ENCODE measurements around the gene USP5. TPM values are rescaled to one million over a fixed set of nuclear protein-coding genes. Genes with fewer than 3 reads are reported as not detected.

The USP5 gene
- polyA plus RNA-seq, 1 donor from 2014 or later, result 130 TPM

- H3K9me3 ChIP-seq (ENCODE audit: low read length), result no peaks in the 10 kb centered on the region
- TF ChIP-seq EZH2 (IDR thresholded peaks at IDR 0.05; ENCODE audit: borderline replicate concordance, insufficient read depth, low read length, poor library complexity, severe bottlenecking), result no peak
- TF ChIP-seq SMC3 (conservative IDR thresholded peaks at IDR 0.05; ENCODE audit: poor library complexity), result no peak
- no peak for TF ChIP-seq POLR2AphosphoS5 (IDR thresholded peaks at IDR 0.05)
- TF ChIP-seq REST (IDR thresholded peaks at IDR 0.05; ENCODE audit: borderline replicate concordance), result no peak
- no peak for TF ChIP-seq TAF1 (IDR thresholded peaks at IDR 0.05; ENCODE audit: low read depth)
- TF ChIP-seq EP300 (conservative IDR thresholded peaks at IDR 0.05; ENCODE audit: poor library complexity, severe bottlenecking), result no peak
- TF ChIP-seq MXI1 (conservative IDR thresholded peaks at IDR 0.05; ENCODE audit: poor library complexity, severe bottlenecking), result no peak
- no peak for TF ChIP-seq RAD21 (conservative IDR thresholded peaks at IDR 0.05)
- TF ChIP-seq CTCF (IDR thresholded peaks at IDR 0.05; ENCODE audit: poor library complexity, severe bottlenecking), result no peak
- peaks cover 16% of the 10 kb centered on the region for H3K79me2 ChIP-seq (replicated peaks; ENCODE audit: insufficient read depth, low read length)
- H3K9me2 ChIP-seq (ENCODE audit: insufficient read depth, low read length), result no peaks in the 10 kb centered on the region
- H3F3A ChIP-seq (ENCODE audit: insufficient read depth, low read length, poor library complexity, severe bottlenecking), result no peaks in the 10 kb centered on the region
- H3K4me3 ChIP-seq (ENCODE audit: low read length), result no peak overlapping the region
- no peak overlapping the region for H3K9ac ChIP-seq (ENCODE audit: low read length)
- no peak overlapping the region for H3K4me2 ChIP-seq (ENCODE audit: low read length)
- no peaks in the 10 kb centered on the region for H3K27me3 ChIP-seq (ENCODE audit: insufficient read depth, low read depth, low read length)
- no peak overlapping the region for H3K27ac ChIP-seq (ENCODE audit: low read length)
- H3K36me3 ChIP-seq (ENCODE audit: insufficient read depth, low read length), result peaks cover 4% of the 10 kb centered on the region
- no peak overlapping the region for H2AFZ ChIP-seq (ENCODE audit: low read depth, low read length)
- no peaks in the 10 kb centered on the region for H4K20me1 ChIP-seq (ENCODE audit: insufficient read depth)
These were observed 6.8 kb downstream of the USP5 start for GRCh38 chr12:6858799-6859198.

- no peaks in the 10 kb centered on the region for H4K20me1 ChIP-seq (ENCODE audit: insufficient read depth)
- H3K4me2 ChIP-seq (ENCODE audit: low read length), result no peak overlapping the region
- no peaks in the 10 kb centered on the region for H3K27me3 ChIP-seq (ENCODE audit: insufficient read depth, low read depth, low read length)
- H3K9me2 ChIP-seq (ENCODE audit: insufficient read depth, low read length), result no peaks in the 10 kb centered on the region
- no peak overlapping the region for H3K27ac ChIP-seq (ENCODE audit: low read length)
- peaks cover 3% of the 10 kb centered on the region for H3K79me2 ChIP-seq (replicated peaks; ENCODE audit: insufficient read depth, low read length)
- no peaks in the 10 kb centered on the region for H3F3A ChIP-seq (ENCODE audit: insufficient read depth, low read length, poor library complexity, severe bottlenecking)
- peaks cover 4% of the 10 kb centered on the region for H3K36me3 ChIP-seq (ENCODE audit: insufficient read depth, low read length)
- no peak overlapping the region for H3K9ac ChIP-seq (ENCODE audit: low read length)
- H2AFZ ChIP-seq (ENCODE audit: low read depth, low read length), result no peak overlapping the region
- no peaks in the 10 kb centered on the region for H3K9me3 ChIP-seq (ENCODE audit: low read length)
- TF ChIP-seq POLR2AphosphoS5 (IDR thresholded peaks at IDR 0.05) (no peak), RAD21 (conservative IDR thresholded peaks at IDR 0.05) (no peak), EZH2 (IDR thresholded peaks at IDR 0.05; ENCODE audit: borderline replicate concordance, insufficient read depth, low read length, poor library complexity, severe bottlenecking) (no peak), EP300 (conservative IDR thresholded peaks at IDR 0.05; ENCODE audit: poor library complexity, severe bottlenecking) (no peak), SMC3 (conservative IDR thresholded peaks at IDR 0.05; ENCODE audit: poor library complexity) (no peak), TAF1 (IDR thresholded peaks at IDR 0.05; ENCODE audit: low read depth) (no peak)
- H3K4me3 ChIP-seq (ENCODE audit: low read length), result no peak overlapping the region
These were observed 8.2 kb downstream of the USP5 start for GRCh38 chr12:6860116-6860515.
